ENCODE measurements around the gene CCDC86.

The CCDC86 gene

DNA sequence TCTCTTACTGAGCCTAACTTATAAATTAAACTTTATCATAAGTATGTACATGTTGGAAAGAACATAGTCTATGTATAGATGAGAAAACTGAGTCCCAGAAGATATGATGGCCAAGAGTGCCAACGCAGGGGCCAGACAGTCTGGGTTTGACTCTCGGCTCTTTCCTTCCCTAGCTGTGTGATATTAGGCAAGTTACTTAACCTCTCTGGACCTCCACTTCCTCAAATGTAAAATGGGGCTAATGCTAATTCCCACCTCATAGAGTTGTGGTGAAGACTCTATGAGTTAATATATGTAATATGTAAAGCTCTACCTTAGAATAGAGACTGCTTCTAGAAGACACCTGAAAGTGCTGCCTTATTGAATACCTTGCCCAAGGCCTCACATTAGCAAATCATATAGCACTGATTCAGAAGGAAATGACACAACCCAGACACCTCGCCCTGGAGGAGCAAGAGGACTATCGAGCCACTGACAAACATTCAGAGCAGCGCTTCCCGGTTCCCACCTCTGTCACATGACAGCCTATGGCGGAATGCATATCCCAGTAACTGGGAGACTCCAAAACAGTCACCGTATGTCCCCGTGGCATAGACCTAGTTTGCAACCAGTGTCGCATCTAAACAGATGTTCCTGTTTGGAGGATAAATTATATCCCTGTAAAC is 11.3 kb upstream of the CCDC86 start:
- no peak for DNase-seq

GRCh38 chr11:60831143-60831500 is 10.8 kb upstream of the CCDC86 start:
- peak; percentile 49 for DNase-seq

GRCh38 chr11:60831501-60832079 is 10.3 kb upstream of the CCDC86 start:
- no peak for DNase-seq

GRCh38 chr11:60834742-60835533 is 7.0 kb upstream of the CCDC86 start:
- DNase-seq, result no peak

DNA sequence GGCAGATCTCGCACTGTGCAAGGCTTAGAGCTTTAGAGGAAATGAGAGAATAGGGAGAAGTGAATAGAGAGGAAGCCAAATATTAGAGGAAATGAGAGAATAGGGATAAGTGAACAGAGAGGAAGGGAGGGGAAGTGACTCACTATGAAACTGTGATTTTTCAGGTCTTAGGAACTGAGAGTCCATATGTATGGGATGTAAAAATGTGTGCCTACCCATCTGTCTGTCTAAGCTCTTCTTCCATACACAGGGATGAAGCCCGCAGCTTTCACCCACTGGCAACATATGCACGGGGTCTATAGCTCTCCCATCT is 6.4 kb upstream of the CCDC86 start:
- no peak for DNase-seq

DNA sequence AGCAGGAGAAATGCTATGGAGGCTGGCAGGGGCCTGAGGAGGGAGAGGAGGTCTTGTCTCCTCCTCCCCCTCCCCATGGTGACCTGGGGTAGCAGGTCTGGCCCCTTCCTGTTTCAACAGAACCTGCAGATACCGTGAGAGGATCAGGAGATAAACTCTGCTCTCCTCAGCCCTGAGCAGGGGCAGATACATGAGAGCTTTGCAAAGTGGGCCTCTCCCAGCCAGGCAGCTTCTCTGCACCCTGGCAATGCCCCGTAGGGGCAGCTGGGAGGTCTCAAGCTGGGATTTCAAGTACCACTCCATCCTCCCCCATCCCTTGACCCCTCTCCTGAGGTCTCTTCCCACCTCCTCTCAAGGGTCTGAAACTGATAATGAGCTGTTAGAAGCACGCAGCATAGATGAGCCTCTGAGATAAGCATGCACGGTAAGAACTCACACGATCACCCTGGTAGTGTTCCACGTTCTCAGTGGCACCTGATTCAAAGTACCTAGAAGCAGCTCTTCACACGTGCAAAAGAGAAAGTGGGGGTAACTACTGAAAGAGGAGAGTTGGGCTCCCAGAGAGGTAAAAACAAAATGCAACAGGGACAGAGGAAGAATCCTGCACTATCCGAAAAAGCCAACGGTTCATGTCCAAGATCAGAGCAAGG is 4.9 kb upstream of the CCDC86 start:
- DNase-seq, result no peak

DNA sequence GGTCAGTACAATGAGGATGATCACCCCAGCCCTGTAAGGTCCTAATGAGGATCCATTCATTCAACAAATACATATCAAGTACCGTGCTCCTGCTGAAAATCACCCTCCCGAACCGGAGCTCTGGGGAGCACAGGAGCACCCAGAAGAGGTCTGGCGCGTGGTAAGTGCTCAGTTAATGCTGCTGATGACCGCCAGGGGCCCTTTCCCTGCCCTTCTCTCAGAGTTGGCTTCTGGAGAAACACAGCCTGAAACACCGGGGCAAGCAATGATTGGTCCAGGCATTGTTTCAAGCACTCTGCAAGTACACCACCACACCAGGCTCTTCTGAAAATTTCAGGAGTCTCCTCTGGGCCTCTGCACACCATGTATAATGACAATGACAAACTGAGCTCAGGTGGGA is 3.8 kb upstream of the CCDC86 start:
- DNase-seq, result no peak

DNA sequence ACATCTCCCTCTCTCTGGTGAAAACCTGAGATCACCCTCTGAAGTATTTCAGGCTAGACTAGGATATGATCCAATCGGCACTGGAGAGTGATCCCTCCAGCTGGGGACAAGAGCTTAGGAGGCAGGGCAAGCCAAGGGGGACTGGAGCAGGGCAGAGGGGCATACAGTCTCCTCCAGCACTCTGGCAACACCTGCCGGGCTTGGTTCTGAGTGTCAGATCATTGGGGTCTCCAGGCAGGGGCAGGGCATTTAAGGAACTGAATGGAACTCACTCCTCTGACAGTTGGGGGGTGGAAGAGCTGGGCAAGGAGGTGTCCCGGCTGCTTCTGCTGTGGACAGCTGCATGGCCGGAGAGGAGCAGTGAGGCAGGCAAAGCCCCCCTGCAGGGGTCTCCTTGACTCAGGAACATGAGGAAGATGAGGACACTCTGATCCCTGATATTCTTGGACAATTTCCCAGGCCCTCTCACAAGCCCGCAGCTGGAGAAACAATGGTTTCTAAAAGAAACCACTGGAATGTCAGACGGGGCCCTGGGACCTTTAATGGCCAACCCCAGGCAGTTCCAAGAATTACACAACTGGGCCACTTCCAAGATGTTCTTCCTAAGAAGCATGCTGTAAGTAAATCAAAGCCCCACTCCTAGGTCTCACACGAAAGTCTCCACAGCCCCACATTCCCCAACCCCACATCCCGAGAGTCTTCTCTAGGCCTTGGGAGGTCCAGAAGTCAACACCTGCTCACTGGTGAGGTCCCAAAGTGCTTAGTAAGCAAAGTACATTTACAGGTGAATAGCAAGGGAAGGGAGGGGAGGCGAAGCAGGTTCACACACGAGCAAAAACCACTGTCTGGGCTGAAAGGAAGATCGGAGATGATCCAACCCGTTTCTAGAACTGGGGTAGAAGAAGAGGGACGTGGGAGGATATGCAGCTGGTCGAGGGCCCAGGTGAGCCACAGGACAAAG is 1.2 kb upstream of the CCDC86 start:
- DNase-seq, result peak; percentile 20

DNA sequence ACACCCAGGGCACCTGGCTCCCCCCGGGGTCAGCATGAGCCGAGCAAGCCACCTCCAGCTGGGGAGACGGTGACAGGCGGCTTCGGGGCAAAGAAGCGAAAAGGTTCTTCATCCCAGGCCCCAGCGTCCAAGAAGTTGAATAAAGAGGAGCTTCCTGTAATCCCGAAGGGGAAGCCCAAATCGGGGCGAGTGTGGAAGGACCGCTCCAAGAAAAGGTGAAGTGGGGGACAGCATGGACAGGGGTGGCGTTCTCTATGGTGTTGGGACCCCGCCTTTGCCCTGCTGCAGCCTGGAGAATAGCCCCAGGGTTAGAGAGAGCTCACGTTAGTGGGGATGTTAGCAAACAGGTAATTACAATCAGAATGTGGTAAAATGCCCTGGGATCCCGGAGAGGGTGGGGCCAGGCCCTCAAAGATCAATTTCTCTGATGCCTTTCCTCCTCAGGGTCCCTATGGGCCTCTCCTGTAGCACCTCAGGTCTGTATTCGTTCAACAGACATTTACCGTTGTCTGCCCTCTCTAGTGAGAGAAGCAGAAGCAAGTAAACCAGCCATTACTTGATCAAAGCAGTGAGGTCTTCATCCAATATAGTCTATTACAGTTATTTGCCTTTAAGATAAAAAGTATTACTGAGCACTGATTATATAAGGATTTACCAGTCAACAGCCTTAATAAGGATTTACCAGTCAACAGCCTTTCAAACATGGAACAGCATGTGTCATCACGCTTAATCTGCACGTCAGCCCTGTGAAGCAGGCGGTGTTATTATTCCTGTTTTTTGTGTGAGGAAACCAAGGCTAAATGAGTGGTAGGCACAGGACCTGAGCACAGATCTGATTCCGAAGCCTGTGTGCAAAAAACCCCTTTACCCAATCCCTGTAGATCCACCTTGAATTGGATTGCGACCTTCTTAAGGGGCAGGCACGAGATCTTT is 1.0 kb downstream of the CCDC86 start:
- DNase-seq, result no peak

- no peak for DNase-seq
Measured at GRCh38 chr11:60844045-60844869, 2.3 kb downstream of the CCDC86 start.

DNA sequence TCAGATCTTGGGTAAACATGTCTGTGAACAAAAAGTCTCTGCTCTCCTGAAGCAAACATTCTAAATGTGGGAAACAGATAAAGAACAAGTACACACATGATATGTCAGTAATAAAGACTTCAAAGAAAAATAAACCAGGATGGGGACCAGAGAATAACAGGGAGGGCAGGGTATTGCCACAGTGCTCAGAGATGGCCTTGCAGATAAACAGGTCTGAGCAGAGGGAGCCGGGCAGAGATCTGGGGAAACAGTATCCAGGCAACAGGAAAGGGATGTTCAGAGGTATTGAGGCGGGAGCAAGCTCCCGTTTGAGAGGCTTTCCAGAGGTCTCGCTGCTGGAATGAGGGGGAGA is 2.9 kb downstream of the CCDC86 start:
- no peak for DNase-seq

DNA sequence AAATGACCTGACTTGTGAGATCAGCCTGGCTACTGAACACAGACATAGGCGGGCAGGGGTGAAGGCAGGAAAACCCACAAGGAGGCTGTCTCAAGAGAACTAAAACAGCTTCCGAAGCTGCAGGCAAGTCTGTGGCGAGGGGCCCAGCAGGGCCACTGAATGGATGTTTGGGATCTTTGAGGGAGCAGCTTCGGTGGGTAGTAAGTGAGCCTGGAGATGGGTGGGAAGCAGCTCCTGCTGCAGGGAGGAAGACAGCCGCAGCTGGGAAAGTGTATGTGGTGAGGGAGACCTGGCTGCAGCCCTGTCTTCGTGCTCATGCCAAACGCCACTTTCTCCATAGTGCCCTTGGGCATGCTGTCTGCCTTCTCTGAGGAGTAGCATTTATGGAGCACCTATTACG is 3.4 kb downstream of the CCDC86 start:
- DNase-seq, result no peak

DNA sequence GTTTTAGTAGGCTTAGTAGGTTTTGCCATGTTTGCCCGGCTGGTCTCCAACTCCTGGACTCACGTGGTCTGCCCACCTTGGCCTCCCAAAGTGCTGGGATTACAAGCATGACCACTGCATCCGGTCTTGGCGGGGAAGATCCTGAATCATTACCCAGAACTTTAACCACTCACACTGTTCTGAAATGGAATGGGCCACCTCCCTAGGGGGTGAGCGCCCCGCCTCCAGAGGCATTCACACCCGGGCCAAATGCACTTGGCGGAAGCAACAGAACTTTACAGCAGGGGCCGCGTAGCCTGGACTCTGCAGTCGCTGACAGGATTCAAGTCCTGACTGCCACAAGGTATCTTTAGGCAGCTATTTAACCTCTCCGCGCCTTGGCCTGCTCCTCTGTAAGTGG is 5.4 kb downstream of the CCDC86 start:
- DNase-seq, result no peak

DNA sequence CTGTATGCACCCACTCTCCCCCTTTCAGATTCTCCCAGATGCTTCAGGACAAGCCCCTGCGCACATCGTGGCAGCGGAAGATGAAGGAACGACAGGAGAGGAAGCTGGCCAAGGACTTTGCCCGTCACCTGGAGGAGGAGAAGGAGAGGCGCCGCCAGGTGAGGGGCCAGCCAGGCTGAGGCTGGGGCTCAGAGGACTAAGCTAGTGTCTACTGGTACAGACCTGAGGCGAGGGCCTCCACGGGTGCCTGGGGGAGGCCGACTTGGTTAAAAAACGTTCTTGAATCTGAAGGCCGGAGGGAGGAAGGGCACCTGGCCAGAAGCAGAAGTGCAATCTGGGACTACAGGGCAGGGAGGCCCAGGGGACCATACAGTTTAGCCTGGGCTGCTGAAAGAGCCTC is 6.0 kb downstream of the CCDC86 start:
- no peak for DNase-seq

DNA sequence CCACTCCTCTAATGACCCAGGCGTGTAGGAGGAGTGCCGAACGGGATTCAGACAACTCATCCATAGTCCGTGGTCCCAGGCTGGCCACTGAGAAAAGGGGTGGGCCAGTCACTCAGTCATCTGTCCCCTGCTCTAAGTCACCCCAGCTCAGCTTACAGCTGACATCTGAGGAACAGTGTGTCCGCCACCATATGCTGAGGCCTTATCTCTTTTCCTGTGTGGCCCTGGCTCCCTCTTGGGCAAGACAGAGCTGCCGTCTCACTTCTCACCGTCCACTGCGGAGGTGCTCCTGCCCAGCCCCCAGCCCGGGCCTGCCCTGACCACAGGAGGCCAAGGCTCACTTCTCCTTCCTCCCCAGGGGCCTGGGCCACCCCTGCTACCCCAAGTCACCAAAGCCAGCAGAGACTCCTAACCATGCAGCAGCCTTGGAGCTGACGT is 6.8 kb downstream of the CCDC86 start:
- no peak for DNase-seq

GRCh38 chr11:60849641-60850520 is 8.0 kb downstream of the CCDC86 start:
- DNase-seq, result no peak

GRCh38 chr11:60851327-60852104 is 9.6 kb downstream of the CCDC86 start:
- DNase-seq, result no peak

All from right kidney (tissue), 1 donor.